ENCODE measurements around the gene TMEM63C.
A peak's percentile ranks its signal among the peaks of the same experiment; 100 is the strongest.

The TMEM63C gene

DNA sequence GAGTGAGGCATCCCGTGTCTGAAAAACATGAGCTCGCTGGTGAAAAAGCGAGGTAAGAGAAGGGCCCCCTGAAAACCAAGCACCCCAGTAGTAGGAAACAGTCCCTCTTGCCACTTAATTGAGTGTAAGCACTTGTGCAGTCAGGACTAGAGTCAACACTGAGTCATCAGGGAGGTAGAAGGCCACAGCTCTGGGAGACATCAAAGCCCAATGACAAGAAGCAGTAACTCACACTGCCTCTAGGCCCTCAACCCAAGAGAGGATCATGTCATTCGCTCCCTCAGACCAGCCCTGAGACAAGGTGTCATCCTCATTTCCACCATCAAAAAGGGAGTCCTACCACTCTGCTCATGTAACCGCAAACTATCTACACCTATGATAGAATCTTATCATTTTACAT is 121.3 kb downstream of the TMEM63C start (continued):
- TF ChIP-seq ZNF596 (tag by site-specific recombination; IDR thresholded peaks at IDR 0.05) (no peak), ZNF16 (tag by site-specific recombination; IDR thresholded peaks at IDR 0.05; ENCODE audit: low read depth) (no peak), KLF8 (tag by site-specific recombination; IDR thresholded peaks at IDR 0.05) (peak; percentile 22; the same call in 1 of the 2 replicates), ZNF366 (tag by site-specific recombination; conservative IDR thresholded peaks at IDR 0.05) (peak; percentile 6; the same call in 1 of the 2 replicates), WT1 (tag by site-specific recombination; IDR thresholded peaks at IDR 0.05) (peak; percentile 62), ZNF426 (tag by site-specific recombination; IDR thresholded peaks at IDR 0.05) (no peak), ZNF555 (tag by site-specific recombination; conservative IDR thresholded peaks at IDR 0.05) (no peak), MYNN (tag by site-specific recombination; IDR thresholded peaks at IDR 0.05; ENCODE audit: borderline replicate concordance) (no peak), ZNF214 (tag by site-specific recombination; IDR thresholded peaks at IDR 0.05; ENCODE audit: borderline replicate concordance) (no peak), ZNF670 (tag by site-specific recombination; IDR thresholded peaks at IDR 0.05; ENCODE audit: low read depth) (no peak), RBAK (tag by site-specific recombination; IDR thresholded peaks at IDR 0.05) (no peak), ZNF514 (tag by site-specific recombination; IDR thresholded peaks at IDR 0.05) (no peak), BCL11A (tag by site-specific recombination; IDR thresholded peaks at IDR 0.05; ENCODE audit: low read depth) (no peak), ZBTB1 (tag by site-specific recombination; IDR thresholded peaks at IDR 0.05) (no peak), ZNF600 (tag by site-specific recombination; IDR thresholded peaks at IDR 0.05) (peak; percentile 15; the same call in 1 of the 2 replicates), ZNF423 (tag by site-specific recombination; IDR thresholded peaks at IDR 0.05) (no peak), SP2 (tag by site-specific recombination; IDR thresholded peaks at IDR 0.05) (no peak), PRDM10 (tag by site-specific recombination; IDR thresholded peaks at IDR 0.05) (no peak; the same call in 1 of the 2 replicates), ZNF121 (tag by site-specific recombination; IDR thresholded peaks at IDR 0.05) (no peak), ZNF302 (tag by site-specific recombination; IDR thresholded peaks at IDR 0.05; ENCODE audit: low read depth) (no peak), ZNF544 (tag by site-specific recombination; IDR thresholded peaks at IDR 0.05) (no peak), ZNF610 (tag by site-specific recombination; IDR thresholded peaks at IDR 0.05; ENCODE audit: borderline replicate concordance) (no peak), ZNF132 (tag by site-specific recombination; IDR thresholded peaks at IDR 0.05; ENCODE audit: borderline replicate concordance) (no peak), ZFP69B (tag by site-specific recombination; IDR thresholded peaks at IDR 0.05) (no peak), ZNF792 (tag by site-specific recombination; IDR thresholded peaks at IDR 0.05) (no peak)
- TF ChIP-seq, protein P1, sequence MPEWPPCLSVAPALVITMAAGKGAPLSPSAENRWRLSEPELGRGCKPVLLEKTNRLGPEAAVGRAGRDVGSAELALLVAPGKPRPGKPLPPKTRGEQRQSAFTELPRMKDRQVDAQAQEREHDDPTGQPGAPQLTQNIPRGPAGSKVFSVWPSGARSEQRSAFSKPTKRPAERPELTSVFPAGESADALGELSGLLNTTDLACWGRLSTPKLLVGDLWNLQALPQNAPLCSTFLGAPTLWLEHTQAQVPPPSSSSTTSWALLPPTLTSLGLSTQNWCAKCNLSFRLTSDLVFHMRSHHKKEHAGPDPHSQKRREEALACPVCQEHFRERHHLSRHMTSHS (tag by site-specific recombination; IDR thresholded peaks at IDR 0.05): no peak
- TF ChIP-seq, protein P2, sequence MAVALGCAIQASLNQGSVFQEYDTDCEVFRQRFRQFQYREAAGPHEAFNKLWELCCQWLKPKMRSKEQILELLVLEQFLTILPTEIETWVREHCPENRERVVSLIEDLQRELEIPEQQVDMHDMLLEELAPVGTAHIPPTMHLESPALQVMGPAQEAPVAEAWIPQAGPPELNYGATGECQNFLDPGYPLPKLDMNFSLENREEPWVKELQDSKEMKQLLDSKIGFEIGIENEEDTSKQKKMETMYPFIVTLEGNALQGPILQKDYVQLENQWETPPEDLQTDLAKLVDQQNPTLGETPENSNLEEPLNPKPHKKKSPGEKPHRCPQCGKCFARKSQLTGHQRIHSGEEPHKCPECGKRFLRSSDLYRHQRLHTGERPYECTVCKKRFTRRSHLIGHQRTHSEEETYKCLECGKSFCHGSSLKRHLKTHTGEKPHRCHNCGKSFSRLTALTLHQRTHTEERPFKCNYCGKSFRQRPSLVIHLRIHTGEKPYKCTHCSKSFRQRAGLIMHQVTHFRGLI (tag by site-specific recombination; IDR thresholded peaks at IDR 0.05): no peak
- TF ChIP-seq, protein P3, sequence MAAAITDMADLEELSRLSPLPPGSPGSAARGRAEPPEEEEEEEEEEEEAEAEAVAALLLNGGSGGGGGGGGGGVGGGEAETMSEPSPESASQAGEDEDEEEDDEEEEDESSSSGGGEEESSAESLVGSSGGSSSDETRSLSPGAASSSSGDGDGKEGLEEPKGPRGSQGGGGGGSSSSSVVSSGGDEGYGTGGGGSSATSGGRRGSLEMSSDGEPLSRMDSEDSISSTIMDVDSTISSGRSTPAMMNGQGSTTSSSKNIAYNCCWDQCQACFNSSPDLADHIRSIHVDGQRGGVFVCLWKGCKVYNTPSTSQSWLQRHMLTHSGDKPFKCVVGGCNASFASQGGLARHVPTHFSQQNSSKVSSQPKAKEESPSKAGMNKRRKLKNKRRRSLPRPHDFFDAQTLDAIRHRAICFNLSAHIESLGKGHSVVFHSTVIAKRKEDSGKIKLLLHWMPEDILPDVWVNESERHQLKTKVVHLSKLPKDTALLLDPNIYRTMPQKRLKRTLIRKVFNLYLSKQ (tag by site-specific recombination; IDR thresholded peaks at IDR 0.05; ENCODE audit: borderline replicate concordance): no peak
- TF ChIP-seq, protein P4, sequence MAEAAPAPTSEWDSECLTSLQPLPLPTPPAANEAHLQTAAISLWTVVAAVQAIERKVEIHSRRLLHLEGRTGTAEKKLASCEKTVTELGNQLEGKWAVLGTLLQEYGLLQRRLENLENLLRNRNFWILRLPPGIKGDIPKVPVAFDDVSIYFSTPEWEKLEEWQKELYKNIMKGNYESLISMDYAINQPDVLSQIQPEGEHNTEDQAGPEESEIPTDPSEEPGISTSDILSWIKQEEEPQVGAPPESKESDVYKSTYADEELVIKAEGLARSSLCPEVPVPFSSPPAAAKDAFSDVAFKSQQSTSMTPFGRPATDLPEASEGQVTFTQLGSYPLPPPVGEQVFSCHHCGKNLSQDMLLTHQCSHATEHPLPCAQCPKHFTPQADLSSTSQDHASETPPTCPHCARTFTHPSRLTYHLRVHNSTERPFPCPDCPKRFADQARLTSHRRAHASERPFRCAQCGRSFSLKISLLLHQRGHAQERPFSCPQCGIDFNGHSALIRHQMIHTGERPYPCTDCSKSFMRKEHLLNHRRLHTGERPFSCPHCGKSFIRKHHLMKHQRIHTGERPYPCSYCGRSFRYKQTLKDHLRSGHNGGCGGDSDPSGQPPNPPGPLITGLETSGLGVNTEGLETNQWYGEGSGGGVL (tag by site-specific recombination; IDR thresholded peaks at IDR 0.05): 0 out of 2 replicates have a peak, but pooled peaks have one; percentile 17
- TF ChIP-seq, protein P5, sequence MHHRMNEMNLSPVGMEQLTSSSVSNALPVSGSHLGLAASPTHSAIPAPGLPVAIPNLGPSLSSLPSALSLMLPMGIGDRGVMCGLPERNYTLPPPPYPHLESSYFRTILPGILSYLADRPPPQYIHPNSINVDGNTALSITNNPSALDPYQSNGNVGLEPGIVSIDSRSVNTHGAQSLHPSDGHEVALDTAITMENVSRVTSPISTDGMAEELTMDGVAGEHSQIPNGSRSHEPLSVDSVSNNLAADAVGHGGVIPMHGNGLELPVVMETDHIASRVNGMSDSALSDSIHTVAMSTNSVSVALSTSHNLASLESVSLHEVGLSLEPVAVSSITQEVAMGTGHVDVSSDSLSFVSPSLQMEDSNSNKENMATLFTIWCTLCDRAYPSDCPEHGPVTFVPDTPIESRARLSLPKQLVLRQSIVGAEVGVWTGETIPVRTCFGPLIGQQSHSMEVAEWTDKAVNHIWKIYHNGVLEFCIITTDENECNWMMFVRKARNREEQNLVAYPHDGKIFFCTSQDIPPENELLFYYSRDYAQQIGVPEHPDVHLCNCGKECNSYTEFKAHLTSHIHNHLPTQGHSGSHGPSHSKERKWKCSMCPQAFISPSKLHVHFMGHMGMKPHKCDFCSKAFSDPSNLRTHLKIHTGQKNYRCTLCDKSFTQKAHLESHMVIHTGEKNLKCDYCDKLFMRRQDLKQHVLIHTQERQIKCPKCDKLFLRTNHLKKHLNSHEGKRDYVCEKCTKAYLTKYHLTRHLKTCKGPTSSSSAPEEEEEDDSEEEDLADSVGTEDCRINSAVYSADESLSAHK (tag by site-specific recombination; IDR thresholded peaks at IDR 0.05): no peak
